Activated B cell treated with CpG ODN at 0.5 μM for 24 hours (primary cell): ENCODE data around the gene INA. TPM values are rescaled to one million over a fixed set of nuclear protein-coding genes. Genes with fewer than 3 reads are reported as not detected.

ENCODE experiments used
- ATAC-seq: fragments of 200-7000 bp; cut with Tn5 transposase; one replicate; pipeline ENCODE4 v1.10.0; 2021; ENCODE audit warnings: low read depth, mild to moderate bottlenecking, moderate library complexity
- CTCF ChIA-PET: fragments of 350-600 bp; sonication (Branson Sonifier 250); formaldehyde crosslinking; loops from one replicate; lab custom pipeline; 2021; ENCODE audit warnings: antibody characterized with exemption; lab: Charles Lee
- POLR2A ChIA-PET: fragments of 350-600 bp; sonication (Branson Sonifier 250); formaldehyde crosslinking; loops from one replicate; lab custom pipeline; 2021; ENCODE audit warnings: antibody characterized with exemption; lab: Charles Lee
- DNase-seq: peaks from one replicate; pipeline ENCODE4 v3.0.0; 2022
- H3K27ac Mint-ChIP-seq: one replicate; pipeline ENCODE4 v1.8.0; 2020; ENCODE audit warnings: mixed read lengths
- H3K27me3 Mint-ChIP-seq: one replicate; pipeline ENCODE4 v1.8.0; 2021; ENCODE audit warnings: mixed read lengths
- H3K36me3 Mint-ChIP-seq: one replicate; pipeline ENCODE4 v1.8.0; 2021; ENCODE audit warnings: low read depth, mixed read lengths
- H3K4me1 Mint-ChIP-seq: one replicate; pipeline ENCODE4 v1.8.0; 2021; ENCODE audit warnings: mixed read lengths
- H3K4me3 Mint-ChIP-seq: one replicate; pipeline ENCODE4 v1.8.0; 2020; ENCODE audit warnings: mild to moderate bottlenecking, mixed read lengths
- H3K9me3 Mint-ChIP-seq: one replicate; pipeline ENCODE4 v1.8.0; 2020; ENCODE audit warnings: mixed read lengths
- intact Hi-C: fragments of 100-400 bp; cut with micrococcal nuclease; formaldehyde crosslinking; loops from one replicate; pipeline ENCODE4 v1.15.1; 2024
- total RNA-seq: library from RNA; stranded (reverse); gene quantifications from 2 replicates; pipeline ENCODE4 v1.2.3, GENCODE V29; 2022
- TF ChIP-seq, protein P1 (sequence below): fragments of 200-600 bp; IDR thresholded peaks from one replicate; pipeline ENCODE4 v1.8.0; 2022; ENCODE audit warnings: antibody characterized with exemption, mild to moderate bottlenecking

The INA gene
- total RNA-seq, 1 donor from 2014 or later = not detected

DNA sequence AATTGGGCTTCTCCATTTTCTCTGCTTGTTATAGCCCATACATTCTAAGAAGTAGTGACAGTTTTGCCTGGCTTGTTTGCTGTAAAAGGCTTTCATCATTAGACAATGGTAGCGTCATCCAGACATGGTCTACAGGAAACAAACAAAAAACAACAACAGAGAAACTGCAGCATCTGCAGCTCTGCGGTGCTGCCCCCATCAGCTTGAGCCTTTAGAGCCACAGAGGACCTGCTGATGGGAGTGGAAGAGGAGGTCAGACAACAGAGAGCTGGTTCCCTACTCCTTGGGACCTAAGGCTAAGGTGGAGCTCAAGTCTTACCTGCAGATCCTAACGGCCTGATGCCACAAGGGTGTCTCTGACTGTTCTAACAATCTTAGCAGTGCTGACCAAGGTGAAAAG lies 3.1 kb downstream of the INA start:
- Mint-ChIP-seq H3K9me3 (no peaks in the 10 kb centered on the region), H3K27ac (no peak overlapping the region), H3K27me3 (peaks cover 68% of the 10 kb centered on the region), H3K4me3 (no peak overlapping the region), H3K36me3 (no peaks in the 10 kb centered on the region), H3K4me1 (peaks cover 8% of the 10 kb centered on the region)
- ATAC-seq (no peak), DNase-seq (no peak)
- ChIA-PET POLR2A (no interaction called here), CTCF (no interaction called here)
- intact Hi-C loops = no loop called here
- TF ChIP-seq, protein P1, sequence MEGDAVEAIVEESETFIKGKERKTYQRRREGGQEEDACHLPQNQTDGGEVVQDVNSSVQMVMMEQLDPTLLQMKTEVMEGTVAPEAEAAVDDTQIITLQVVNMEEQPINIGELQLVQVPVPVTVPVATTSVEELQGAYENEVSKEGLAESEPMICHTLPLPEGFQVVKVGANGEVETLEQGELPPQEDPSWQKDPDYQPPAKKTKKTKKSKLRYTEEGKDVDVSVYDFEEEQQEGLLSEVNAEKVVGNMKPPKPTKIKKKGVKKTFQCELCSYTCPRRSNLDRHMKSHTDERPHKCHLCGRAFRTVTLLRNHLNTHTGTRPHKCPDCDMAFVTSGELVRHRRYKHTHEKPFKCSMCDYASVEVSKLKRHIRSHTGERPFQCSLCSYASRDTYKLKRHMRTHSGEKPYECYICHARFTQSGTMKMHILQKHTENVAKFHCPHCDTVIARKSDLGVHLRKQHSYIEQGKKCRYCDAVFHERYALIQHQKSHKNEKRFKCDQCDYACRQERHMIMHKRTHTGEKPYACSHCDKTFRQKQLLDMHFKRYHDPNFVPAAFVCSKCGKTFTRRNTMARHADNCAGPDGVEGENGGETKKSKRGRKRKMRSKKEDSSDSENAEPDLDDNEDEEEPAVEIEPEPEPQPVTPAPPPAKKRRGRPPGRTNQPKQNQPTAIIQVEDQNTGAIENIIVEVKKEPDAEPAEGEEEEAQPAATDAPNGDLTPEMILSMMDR = no peak

DNA sequence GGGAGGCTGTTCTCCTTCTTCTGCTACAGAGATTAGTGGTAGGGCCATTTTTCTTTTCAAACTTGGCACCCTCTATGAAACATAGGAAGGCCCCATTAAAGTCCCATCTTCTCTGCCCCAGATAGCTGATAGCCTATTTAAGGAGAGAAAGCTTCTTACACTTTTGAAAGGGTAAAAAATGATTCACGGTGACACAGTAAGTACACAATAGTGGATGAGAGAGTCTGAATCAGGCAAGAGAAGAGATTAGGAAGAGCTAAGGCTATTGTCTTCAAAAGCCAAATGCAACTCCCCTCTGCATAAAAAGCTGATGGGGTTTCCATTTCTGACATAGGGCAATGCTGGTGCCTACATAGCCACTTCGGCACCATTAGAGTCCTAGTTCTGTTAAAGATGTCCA lies 3.6 kb downstream of the INA start:
- Mint-ChIP-seq H3K4me1 (peaks cover 8% of the 10 kb centered on the region), H3K27ac (no peak overlapping the region), H3K27me3 (peaks cover 63% of the 10 kb centered on the region), H3K4me3 (no peak overlapping the region), H3K9me3 (no peaks in the 10 kb centered on the region), H3K36me3 (no peaks in the 10 kb centered on the region)
- no peak for DNase-seq
- intact Hi-C loops = no loop called here
- no peak for ATAC-seq
- ChIA-PET POLR2A (no interaction called here), CTCF (no interaction called here)
- TF ChIP-seq, protein P1 = no peak

DNA sequence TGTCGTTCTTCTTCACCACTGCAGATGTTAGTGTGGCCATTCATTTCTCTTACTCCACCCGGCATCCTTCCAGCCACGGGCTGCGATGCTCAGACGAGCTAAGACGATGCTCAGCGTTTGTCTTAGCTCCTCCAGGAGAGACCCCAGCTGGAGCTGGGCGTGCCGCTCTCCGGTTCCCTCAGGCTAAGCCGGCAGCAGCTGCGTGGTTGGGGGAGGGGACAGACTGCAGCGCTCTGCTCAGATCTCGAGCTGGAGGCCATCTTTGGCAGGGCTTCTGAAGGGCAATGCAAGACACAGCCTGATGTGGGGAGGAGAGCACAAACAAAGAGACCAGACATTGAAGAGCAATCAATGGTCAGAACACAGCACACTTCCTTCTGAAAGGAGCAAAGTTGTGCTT lies 4.8 kb downstream of the INA start:
- intact Hi-C loops = no loop called here
- Mint-ChIP-seq H3K4me1 (peaks cover 6% of the 10 kb centered on the region), H3K27me3 (peaks cover 52% of the 10 kb centered on the region), H3K9me3 (no peaks in the 10 kb centered on the region), H3K36me3 (no peaks in the 10 kb centered on the region), H3K27ac (no peak overlapping the region), H3K4me3 (no peak overlapping the region)
- no peak for DNase-seq
- ATAC-seq = no peak
- CTCF ChIA-PET = no interaction called here
- TF ChIP-seq, protein P1 = no peak
- POLR2A ChIA-PET = no interaction called here

DNA sequence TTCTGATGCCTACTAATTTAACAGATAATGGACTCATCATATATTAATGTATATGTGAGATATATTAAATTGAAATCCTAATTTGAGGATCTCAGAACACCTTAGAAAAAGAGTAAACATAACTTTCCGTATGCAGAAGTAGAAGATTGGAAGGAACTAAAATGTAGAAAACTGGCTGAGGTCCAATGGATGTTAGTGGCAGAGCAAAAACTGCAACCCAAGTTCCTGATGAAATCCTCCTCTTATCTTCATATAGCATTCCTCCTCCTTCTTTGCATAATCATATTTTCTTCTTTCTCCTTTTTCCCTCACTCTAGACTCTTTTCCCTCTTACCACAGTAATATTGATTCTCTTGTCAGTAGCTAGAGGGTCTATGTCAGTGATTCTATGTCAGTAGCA lies 6.0 kb downstream of the INA start:
- intact Hi-C loops = no loop called here
- Mint-ChIP-seq H3K4me1 (peaks cover 2% of the 10 kb centered on the region), H3K4me3 (no peak overlapping the region), H3K27ac (no peak overlapping the region), H3K27me3 (peaks cover 52% of the 10 kb centered on the region), H3K36me3 (no peaks in the 10 kb centered on the region), H3K9me3 (no peaks in the 10 kb centered on the region)
- CTCF ChIA-PET = no interaction called here
- POLR2A ChIA-PET = no interaction called here
- TF ChIP-seq, protein P1 = no peak
- DNase-seq = no peak
- ATAC-seq = no peak

DNA sequence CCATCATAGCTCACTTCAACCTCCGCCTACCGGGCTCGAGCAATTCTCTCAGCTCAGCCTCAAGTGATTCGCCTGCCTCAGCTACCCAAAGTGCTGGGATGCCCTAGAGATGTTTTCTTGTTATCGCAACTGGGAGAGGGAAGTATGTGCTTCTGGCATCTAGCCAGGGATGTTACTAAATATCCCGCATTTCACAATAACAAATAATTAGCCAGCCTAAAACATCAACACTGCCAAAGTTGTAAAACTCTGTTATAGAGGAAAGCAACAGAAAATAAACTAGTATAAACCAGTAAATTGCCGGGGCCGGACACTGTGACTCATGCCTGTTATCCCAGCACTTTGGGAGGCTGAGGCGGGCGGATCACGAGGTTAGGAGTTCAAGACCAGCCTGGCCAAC lies 7.2 kb downstream of the INA start:
- TF ChIP-seq, protein P1 = no peak
- peaks cover 51% of the 10 kb centered on the region for H3K27me3 Mint-ChIP-seq
- no peaks in the 10 kb centered on the region for H3K9me3 Mint-ChIP-seq
- DNase-seq (no peak), ATAC-seq (no peak)
- ChIA-PET CTCF (no interaction called here), POLR2A (no interaction called here)
- no peak overlapping the region for H3K27ac Mint-ChIP-seq
- peaks cover 2% of the 10 kb centered on the region for H3K4me1 Mint-ChIP-seq
- H3K4me3 Mint-ChIP-seq = no peak overlapping the region
- H3K36me3 Mint-ChIP-seq = no peaks in the 10 kb centered on the region
- intact Hi-C loops = no loop called here
